Forelimb muscle (tissue), 1 donor: ENCODE measurements around the gene AGPS. TPM values are rescaled to one million over a fixed set of nuclear protein-coding genes. Genes with fewer than 3 reads are reported as not detected.
"Not testable (repeated sequence)": the region's sequence is repeated elsewhere in the genome, so short reads cannot be mapped to it uniquely, and the experiment has no call there.

Experiments used
- DNase-seq: peaks from one replicate; pipeline ENCODE4 v3.0.0-alpha.2; 2013; ENCODE audit warnings: low read depth
- polyA plus RNA-seq: library from polyadenylated mRNA; unstranded; fragments of 120-200 nt; gene quantifications from one replicate; pipeline ENCODE4 v1.2.1, GENCODE V29; 2013; ENCODE audit not compliant: insufficient read length

The AGPS gene
- polyA plus RNA-seq, 1 donor: 26.7 TPM

DNA sequence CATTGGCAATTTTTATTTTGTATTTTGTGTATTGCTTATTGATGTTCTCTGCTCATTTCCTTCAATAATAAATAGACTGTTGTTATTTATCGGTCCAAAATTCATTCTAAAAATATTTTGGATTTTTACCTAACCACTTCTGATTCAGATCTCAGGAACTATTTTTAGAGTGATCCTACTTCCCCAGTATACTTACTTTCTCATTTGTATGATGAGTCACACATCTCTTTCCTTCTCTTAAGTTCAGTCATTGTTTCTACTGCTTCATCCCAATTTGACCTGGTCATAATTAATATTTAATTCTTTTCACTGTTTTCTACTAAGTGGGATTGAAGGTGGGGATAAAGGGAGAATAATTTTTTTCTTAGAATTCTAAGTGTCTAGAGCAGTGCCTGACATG, 75.1 kb downstream of the AGPS start:
- DNase-seq: no peak

DNA sequence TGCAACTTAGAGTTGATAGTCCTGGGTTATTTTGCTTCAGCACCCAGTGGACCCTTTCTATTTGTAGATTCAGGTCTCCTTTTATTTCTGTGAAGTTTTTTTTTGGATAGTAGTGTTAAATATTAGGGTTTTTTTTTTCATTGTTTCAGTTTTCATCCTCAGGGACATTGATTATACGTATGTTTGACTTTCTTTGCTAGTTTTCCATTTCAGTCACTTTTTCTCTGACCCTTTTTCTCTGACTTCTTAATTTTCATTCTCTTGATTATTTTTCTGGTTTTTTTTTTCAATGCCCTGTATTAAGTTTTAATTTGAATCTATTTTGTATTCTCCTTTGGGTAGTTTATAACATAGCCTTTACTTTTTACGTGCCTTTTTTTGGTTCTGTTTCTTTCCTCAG, 79.4 kb downstream of the AGPS start:
- no peak for DNase-seq

DNA sequence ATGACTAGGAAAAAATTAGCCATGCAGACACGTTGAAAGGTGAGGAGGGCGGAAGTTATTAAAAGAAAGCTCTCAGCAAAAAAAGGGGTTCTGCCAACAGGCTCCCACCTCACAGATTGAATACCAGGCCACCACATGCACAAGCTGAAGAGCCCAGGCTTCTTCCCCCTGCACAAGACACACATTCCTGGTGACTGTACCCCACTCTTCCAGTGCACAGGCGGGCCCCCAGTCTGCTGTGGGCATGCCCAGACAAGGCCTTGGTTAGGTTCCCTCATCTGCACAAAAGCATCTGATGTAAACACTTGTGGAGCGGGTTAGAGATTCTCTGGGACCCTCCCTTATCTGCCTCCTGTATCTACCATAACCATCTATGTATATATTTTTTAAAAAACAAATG, 81.7 kb downstream of the AGPS start:
- DNase-seq: no peak

DNA sequence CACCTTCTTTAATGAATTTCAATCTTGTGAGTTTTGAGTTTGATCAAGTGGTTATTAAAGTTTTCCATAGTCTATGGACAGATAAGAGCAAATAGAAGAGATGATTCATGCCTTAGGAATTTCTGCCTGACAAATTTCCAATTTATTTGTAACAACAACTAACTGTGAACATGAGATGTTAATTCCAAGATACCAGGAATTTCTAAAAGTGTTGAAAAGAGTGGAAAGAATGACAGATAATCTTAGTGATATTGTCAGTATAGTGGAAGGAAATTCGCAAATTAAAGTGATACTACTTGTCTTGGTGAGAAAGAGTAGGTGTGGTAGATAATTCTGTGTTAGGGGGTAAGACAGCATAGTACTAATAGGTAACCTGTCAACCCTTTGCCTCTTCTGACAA, 82.4 kb downstream of the AGPS start:
- no peak for DNase-seq

DNA sequence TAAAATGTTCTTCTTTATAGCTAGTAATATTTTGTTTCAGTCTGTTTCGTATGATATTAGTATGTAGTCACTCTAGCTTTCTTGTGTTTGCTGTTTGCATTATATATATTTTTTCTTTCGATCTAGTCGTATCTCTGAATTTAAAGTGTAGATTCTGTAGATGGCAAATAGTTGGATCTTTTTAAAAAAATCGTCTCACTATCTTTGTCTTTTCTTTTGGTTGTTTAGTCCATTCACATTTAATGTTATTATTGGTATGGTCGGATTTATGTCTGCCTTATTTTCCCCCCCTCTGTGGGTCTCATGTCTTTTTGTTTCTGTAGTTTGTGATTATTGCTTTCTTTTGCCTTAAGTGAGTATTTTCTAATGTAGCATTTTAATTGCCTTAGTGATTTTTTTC, 84.3 kb downstream of the AGPS start:
- no peak for DNase-seq

DNA sequence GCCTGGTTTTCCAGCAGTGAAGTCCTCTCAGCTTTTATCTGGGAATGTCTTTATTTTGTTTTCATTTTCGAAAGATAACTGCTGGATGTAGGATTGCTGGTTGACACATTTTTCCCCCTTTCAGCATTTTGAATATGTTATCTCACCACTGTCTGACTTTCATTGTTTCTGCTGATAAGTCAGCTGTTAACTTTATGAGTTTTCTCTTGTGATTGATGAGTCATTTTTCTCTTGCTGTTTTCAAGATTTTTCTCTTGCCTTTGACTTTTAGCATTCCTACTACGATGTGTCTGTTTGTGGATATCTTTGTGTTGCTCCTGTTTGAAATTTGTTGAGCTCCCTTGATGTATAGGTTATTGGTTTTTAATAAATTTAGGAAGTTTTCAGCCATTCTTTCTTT, 85.5 kb downstream of the AGPS start:
- no peak for DNase-seq

DNA sequence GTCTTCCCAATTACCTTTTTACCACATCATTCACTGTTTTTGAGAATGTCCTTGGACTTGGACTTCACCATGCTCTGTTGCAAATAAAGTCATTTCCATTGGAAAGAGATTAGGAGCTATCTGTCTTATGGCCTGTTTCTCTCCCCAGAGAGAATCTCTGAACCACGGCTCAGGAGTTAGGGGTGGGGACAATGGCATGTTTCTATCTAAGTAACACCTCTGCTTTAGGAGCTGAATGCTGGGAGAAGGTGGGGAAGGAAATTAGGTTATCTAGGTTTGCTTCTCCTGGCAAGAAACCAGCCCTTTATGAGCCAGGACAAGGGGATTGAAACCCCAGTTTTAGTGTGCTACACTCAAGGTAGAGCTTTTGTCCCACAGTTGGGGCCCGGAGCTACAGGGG, 86.3 kb downstream of the AGPS start:
- DNase-seq: no peak

DNA sequence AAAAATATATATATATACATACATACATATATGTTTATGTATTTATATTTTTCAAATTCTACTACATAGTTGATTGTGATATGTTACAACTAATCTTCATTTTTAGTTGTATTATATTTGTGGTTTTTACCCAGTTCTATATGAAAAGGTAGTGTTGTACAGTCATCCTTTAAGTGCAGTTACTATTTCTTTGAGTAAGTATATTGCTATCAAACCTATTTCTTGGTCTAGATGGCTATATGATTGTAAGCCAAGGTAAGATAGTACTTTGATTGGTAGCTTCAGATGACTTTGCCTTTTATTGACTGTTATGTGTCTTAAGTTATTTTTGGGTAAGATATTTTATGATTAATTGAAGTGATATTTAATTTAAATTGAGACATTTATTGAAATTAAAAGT, 89.6 kb downstream of the AGPS start:
- DNase-seq: no peak

DNA sequence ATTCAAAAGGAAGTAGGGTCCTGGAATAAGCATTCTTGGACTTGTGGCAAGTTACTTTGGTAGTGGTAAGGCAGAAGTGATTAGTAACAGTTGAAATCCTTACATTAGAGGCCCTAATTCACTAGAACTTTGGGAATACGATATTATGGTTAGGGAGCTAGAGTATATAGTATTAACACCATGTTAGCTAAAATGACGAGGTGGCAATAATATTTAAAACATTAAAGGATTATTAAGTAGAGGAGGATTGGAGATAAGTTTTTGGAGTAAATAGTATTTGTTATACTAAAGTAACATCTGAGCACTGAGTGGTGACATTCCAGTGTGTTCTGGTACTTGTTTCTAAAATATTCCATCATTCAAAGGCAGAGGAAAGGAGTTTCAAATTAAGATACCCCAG, 91.0 kb downstream of the AGPS start:
- no peak for DNase-seq

DNA sequence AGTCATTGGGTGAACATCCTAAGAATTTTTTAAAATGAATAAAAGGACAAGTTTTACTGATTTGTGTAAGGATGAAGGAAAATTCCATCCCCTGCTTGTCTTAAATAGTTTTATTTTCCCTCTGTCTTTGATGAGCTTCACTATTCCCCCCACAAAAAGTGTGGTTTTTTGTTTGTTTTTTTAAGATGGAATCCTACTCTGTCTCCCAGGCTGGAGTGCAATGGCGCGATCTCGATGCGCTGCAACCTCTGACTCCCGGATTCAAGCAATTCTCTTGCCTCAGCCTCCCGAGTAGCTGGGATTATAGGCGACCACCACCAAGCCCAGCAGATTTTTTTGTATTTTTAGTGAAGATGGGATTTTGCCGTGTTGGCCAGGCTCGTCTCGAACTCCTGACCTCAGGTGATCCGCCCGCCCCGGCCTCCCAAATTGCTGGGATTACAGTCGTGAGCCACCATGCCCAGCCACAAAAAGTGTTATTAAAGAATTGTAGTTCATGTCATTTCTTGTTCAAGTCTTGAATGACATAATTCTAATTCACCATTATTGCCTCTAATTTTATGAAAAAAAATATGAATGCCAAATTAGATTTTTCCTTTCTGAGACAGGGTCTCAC, 91.7 kb downstream of the AGPS start:
- DNase-seq: no peak

DNA sequence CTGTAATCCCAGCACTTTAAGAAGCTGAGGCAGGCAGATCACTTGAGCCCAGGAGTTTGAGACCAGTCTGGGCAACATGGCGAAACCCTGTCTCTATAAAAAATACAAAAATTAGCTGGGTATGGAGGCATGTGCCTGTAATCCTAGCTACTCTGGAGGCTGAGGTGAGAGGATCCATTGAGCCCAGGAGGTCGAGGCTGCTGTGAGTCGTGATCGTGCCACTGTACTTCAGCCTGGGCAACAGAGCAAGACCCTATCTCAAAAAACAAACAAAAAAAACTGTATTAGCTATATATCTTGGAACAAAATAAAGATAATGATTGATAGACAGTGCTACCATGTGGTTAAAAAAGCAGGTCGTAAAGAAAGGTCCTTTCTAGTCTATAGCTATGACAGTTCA, 93.1 kb downstream of the AGPS start:
- not testable (repeated sequence) for DNase-seq

DNA sequence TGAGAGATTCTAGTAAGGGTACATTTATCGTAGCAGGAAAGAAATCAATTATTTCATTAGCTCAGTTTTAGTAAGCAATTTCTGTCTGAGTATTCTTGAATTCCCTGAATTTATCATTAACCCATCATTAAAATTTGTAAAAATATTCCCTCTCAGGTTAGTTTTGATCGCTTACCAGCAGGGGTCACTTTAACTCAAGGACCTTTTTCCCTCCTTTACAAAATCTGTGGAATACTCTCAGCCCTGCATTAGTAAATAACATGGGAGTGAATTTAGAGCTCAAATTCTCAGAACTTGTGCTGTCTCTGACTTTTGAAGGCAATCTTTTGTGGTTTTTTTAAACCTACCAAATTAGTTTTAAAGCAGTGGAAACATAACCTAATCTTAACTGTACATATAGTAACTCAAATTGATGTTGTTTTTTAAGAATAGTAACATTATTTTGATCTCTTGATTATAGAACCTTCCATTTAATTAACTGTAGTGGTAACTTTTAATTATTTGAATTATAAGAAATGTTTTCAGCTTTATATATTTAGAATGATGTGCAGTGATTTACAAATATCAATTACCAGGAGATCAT, 97.2 kb downstream of the AGPS start:
- DNase-seq: peak; percentile 35

DNA sequence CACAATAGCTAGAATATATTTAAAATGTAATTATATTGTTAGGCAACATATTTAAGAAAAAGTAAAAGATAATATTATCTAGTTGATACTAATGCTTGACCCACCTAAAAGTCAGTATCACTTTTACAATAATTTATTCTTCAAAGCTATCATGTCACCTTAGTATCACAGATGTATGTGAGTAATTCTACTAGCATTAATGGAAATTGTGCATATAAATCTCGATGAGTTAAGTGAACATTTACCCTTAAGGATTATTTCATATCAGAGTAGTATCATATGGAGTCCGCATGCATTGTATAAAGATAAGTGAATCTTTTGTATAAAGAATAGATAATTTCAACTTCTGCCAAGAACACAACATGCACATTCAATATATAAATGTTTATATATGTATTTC, 103.4 kb downstream of the AGPS start:
- DNase-seq: no peak

DNA sequence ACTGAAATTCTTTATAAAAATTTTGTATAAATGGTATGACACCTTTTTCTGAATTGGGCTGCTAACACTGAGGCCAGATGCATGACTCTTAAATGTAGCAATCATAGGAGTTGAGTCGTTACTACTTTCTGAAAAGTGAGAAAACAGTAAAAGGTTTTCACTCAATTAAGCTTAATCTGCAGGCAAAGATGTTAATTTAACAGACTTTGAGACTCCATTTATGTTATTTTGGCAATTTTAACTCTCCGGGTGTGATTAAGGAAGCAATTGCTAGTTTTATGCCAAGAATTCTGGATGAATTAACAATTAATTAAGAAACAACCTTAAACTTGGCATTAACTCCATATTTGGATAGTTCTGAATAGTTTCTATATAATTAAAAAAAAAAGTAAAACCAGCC, 104.3 kb downstream of the AGPS start:
- DNase-seq: no peak

DNA sequence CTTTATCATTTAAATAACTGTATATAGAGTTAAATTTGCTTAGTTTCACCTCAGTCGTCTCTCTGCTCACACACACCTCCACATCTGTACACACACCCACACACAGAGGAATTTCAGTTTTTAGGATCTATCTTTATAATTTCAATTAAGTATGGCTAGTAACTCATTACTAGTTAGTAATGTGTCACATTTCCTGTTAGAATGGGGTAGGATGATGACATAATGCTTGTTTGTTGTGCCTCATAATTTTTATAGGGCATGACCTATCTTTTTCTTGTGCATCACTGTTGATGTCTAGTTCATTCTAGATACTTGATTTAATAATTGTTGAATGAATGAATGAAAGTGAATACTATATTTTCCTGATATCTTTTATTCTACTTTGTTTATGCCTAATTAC, 108.6 kb downstream of the AGPS start:
- DNase-seq: no peak

DNA sequence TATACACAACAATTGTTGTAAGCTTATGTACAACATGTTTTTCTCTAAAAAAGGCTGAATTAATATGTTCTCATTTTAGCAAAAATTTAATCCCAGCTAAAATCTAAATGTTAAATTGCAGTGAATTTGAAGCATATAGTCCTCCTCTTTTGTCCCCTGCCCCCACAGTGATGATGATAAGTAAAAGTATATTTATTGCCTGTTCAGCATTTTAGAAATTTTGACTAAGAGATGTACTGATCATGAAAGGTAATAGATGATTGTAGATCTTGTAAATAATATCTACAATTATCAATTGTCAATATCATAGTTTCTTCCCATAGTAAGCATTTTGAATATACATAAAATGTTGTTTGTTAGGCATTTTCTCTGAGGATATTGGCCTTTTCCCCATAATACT, 113.9 kb downstream of the AGPS start:
- no peak for DNase-seq

DNA sequence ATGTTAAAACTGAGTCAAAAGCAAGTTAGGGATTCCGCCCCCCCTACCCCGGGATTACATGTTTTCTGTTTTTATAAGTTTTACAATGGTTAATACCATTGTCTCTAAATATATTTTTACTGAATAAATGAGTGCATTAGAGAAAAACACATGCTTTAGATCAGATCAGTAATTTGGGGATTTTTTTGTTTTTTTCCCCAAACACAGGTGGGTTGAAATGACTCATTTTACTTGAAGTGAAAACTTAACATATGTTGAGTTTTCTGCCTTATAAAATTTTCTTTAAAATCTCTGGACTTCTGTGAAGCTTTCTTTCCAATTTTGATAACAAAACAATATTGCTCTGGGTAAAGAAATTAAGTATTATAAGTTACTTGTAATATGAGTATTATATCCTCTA, 114.4 kb downstream of the AGPS start:
- no peak for DNase-seq

DNA sequence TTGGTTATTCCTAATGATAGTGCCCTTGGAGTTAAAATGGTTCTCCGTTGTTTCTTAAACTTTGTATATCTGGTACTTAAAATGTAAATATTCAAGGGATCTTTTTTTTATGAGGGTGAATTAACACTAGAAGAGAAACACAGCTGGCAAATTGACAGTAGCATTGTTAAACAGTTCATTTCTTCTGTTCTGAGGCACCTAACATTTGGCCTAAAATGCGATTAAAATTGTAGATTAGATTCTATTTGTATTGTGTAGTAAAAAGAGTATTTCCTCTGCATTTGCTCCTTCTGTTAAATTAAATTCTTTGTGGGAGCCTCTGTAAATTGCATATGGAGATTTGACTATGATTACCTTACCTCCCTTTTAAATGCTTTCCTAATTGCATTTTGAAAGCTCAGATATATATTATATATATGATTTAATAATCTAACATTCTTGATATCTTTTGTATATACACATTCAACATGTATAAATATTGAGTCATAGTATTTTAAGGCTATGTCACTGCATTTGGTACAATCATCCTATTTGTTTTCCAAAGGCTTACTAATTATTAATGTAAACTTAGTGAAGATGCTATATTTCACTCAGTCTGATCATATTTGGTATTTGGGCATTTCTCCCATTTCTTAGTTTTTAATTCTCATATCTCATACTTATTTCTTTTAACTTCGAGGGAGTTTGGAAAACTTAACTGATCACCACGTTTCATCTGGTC, 124.4 kb downstream of the AGPS start:
- DNase-seq: no peak

DNA sequence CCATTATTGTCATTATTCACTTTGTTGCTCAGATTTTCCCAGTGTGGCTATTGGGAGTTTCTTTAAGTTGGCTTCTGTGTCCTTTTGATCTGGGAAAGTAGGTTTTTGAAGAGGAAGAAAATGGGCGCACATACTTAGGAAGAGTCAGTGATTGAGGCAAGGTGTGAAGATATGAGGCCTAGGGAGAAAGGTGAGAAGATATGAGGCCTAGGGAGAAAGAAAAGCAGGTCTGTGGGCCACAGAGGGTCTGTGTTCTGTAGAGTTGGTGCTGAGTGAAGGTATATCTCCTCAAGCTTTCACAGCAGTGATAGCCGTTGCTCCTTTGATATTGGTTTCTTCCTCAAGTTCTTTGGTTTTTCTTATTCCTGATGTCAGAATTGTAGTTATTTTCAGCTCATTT, 126.2 kb downstream of the AGPS start:
- DNase-seq: no peak

DNA sequence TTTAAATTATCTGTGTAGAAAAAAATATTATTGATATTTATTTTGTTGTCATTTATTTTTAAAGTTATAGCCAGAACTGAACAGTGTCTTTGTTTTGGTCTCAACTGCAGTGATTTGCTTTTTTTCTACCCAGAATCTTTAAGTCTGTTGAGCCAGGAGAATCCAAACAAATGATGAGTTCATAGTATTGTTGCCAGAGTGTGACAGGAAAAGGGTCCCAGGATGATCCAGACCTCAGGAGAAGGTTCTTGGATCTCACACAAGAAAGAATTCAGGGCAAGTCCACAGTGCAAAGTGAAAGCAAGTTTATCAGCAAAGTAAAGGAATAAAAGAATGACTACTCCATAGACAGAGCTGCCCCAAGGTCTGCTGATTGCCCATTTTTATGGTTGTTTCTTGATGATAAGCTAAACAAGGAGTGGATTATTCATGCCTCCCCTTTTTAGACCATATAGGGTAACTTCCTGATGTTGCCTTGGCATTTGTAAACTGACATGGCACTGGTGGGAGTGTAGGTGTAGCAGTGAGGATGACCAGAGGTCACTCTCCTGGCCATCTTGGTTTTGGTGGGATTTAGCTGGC, 127.1 kb downstream of the AGPS start:
- DNase-seq: peak; percentile 41

DNA sequence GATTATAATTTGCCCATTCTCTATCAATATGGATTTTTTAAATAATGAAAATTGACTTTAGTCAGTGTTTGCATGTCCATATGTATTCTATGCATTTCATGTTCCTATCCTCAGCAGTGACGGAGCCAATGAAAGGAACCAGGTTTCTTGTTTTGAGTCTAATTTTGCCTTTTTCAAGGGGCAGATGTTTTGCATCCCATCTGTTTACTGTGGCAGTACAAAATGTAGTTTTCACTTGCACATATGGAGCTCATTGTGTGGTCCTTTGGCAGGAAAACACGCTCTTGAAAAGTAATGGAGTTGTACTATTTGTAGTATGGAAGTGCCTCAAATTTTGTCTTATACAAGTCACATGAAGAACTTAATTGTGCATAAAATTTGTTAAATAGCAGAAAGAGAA, 127.8 kb downstream of the AGPS start:
- DNase-seq: peak; percentile 45

DNA sequence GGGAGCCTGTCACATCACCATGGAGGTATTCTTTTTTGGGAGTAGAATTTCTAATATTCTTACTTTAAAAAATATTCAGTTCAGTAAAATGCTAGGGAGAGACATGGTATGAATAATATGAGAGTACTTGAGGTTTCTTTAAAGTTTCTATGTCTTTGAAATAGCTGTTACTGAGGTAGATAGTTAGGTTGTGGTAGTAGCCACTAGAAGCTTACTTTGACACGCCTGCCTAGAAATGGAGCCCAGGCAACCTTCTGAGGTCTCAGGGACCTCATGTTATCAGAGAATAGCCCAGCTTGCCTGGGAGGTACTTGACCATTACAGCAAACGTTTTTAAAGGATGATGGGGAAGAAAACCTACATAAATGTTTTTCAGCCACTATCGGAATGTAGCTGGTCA, 131.2 kb downstream of the AGPS start:
- no peak for DNase-seq

DNA sequence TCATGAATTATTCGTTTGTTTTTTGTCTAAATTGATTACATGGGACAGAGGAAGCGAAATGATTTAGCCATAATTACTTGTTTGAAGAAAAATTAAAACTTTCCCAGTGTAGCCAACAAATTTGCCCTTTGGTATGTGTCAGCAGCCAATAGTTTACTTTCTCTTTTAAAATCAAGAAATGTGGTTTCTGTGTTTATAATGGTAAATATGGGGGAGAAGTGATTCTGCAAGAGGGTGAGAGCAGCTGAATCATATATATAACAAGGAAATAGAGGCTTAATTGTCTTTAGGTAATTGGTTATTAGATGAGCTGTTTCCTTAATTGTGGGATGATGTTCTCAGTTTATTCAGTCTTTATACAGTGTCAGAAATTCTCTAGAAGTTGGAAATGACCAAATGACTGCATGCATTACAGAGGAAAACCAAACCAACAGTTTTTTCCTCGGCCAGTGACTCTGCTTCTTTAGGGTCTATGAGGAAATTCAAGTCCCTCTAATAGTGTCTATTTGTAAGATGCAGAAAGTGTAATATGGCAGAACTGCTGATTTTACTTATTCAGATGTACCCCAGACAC, 132.9 kb downstream of the AGPS start:
- no peak for DNase-seq
